Endothelial cell (in vitro differentiated cells): ENCODE results near the gene EPS8L2. TPM values are rescaled to one million over a fixed set of nuclear protein-coding genes. Genes with fewer than 3 reads are reported as not detected.

Experiments used
- DNase-seq: peaks from one replicate; pipeline ENCODE4 v3.0.0; 2021; ENCODE audit warnings: low spot score
- H3K27ac Mint-ChIP-seq: one replicate; pipeline ENCODE4 v1.8.0; 2021; ENCODE audit warnings: mixed read lengths, inconsistent platforms; ENCODE audit not compliant: unreplicated experiment
- H3K27me3 Mint-ChIP-seq: one replicate; pipeline ENCODE4 v1.8.0; 2021; ENCODE audit warnings: mild to moderate bottlenecking, moderate library complexity, mixed read lengths, inconsistent platforms; ENCODE audit not compliant: unreplicated experiment
- H3K36me3 Mint-ChIP-seq: one replicate; pipeline ENCODE4 v1.8.0; 2021; ENCODE audit warnings: mild to moderate bottlenecking, low read depth, mixed read lengths, inconsistent platforms; ENCODE audit not compliant: unreplicated experiment
- H3K4me1 Mint-ChIP-seq: one replicate; pipeline ENCODE4 v1.8.0; 2021; ENCODE audit warnings: mild to moderate bottlenecking, mixed read lengths, inconsistent platforms; ENCODE audit not compliant: unreplicated experiment
- H3K4me3 Mint-ChIP-seq: one replicate; pipeline ENCODE4 v1.8.0; 2021; ENCODE audit warnings: mild to moderate bottlenecking, mixed read lengths, inconsistent platforms; ENCODE audit not compliant: unreplicated experiment
- H3K9me3 Mint-ChIP-seq: one replicate; pipeline ENCODE4 v1.8.0; 2021; ENCODE audit warnings: mixed read lengths, inconsistent platforms; ENCODE audit not compliant: unreplicated experiment
- total RNA-seq: library from RNA; stranded (reverse); fragmentation: NEBNext Ultra II Directional; extraction: Animal tissue kit (Norgen Biotek cat#: 25700); gene quantifications from one replicate; pipeline ENCODE4 v1.2.1, GENCODE V29; 2021; ENCODE audit not compliant: unreplicated experiment
- TF ChIP-seq, protein P1 (sequence below): fragments of 200-600 bp; sonication (generic); IDR thresholded peaks from one replicate; pipeline ENCODE4 v1.5.0; 2021; ENCODE audit warnings: antibody characterized with exemption; ENCODE audit not compliant: unreplicated experiment

Gene EPS8L2
- total RNA-seq, 1 donor from 2014 or later = 8.0 TPM

DNA sequence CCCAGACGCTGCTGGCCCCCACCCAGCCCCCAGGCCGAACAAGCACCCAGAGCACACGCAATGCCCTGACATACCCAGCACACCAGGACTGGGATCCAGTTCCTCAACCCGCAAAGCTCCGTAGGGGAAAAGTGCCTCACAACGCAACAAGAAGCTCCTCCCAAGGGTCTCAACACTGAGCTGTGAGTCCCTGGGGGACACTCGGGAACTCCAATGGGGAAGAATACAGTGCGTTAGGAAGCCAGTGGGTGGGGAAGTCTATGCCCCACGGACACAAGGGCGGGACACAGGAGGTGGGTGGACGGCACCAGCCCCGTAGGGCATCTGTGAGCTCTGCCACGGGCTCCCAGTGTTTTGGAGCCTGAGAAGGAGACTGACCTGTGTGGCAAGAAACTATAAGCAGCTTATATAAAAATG lies 12.6 kb upstream of the EPS8L2 start:
- Mint-ChIP-seq H3K27ac (peak overlapping the region; percentile 81), H3K4me1 (peaks cover 60% of the 10 kb centered on the region), H3K27me3 (peaks cover 15% of the 10 kb centered on the region), H3K4me3 (peak overlapping the region; percentile 89), H3K9me3 (no peaks in the 10 kb centered on the region), H3K36me3 (peaks cover 20% of the 10 kb centered on the region)
- no peak for DNase-seq
- TF ChIP-seq, protein P1, sequence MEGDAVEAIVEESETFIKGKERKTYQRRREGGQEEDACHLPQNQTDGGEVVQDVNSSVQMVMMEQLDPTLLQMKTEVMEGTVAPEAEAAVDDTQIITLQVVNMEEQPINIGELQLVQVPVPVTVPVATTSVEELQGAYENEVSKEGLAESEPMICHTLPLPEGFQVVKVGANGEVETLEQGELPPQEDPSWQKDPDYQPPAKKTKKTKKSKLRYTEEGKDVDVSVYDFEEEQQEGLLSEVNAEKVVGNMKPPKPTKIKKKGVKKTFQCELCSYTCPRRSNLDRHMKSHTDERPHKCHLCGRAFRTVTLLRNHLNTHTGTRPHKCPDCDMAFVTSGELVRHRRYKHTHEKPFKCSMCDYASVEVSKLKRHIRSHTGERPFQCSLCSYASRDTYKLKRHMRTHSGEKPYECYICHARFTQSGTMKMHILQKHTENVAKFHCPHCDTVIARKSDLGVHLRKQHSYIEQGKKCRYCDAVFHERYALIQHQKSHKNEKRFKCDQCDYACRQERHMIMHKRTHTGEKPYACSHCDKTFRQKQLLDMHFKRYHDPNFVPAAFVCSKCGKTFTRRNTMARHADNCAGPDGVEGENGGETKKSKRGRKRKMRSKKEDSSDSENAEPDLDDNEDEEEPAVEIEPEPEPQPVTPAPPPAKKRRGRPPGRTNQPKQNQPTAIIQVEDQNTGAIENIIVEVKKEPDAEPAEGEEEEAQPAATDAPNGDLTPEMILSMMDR = no peak

DNA sequence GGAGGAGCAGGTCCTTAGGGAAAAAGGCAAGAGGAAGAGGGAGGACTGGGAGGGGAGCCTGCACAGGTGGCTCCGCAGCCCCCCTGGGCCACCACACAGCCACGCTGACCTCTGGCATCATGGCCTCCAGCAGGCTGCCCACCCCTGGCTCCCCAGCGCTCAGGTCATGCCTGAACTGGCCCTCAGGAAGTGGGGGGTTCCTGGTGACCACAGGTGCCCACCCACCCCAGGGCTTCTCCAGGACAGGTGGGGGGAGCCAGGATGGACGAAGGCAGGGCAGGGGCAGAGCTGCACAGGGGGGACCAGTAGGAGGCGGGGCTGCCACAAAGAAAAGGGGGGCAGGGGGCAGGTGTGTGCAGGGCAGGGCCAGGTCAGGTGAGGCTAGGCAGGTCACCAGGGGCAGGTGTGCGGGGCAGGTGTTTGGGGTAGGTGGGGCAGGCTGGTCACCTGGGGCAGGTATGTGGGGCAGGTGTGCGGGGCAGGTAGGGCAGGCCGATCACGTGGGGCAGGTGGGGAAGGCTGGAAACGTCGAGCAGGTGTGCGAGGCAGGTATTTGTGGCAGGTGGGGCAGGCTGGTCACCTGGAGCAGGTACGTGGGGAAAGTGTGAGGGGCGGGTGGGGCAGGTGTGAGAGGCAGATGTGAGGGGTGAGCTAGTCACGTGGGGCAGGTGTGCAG lies 12.0 kb upstream of the EPS8L2 start:
- DNase-seq = no peak
- Mint-ChIP-seq H3K4me1 (peaks cover 60% of the 10 kb centered on the region), H3K36me3 (peaks cover 20% of the 10 kb centered on the region), H3K27me3 (peaks cover 15% of the 10 kb centered on the region), H3K4me3 (peak overlapping the region; percentile 89), H3K9me3 (no peaks in the 10 kb centered on the region), H3K27ac (peak overlapping the region; percentile 81)
- TF ChIP-seq, protein P1 = no peak

DNA sequence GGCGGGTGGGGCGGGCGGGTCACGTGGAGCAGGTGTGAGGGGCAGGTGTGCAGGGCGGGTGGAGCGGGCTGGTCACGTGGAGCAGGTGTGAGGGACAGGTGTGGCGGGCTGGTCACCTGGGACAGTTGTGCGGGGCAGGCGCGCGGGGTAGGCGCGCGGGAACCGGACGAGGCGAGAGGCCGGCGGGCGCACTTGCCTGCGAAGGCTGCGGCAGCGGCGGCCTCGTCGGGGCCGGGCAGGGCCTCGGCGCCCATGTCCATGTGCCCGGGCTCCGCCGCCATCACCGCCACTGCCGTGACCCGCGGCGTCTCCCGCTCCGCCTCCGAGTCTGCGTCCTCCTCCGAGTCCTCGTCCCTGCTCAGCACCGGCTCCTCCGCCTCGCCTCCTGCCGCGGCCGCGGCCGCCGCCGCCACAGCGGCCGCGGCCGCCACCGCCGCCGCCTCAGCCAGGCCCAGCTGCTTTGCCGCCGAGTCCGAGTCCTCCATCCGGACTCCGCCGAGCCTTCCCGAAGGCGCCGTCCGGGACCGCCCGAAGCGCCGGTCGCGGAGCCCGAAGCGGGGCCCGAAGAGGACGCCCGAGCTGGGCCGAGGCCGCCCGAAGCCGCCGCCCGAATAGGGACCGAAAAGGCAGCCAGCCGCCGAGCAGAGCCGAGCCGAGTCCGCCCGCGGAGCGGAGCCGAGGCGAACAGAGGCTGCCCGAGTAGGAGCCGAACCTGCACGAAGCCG lies 11.3 kb upstream of the EPS8L2 start, which contains the start of gene DEAF1:
TSS of gene DEAF1 (minus strand) at position 660 of the 725 bp plus-strand sequence. CDS start at position 485, 175 bp downstream.
- peak within 1 kb of the TSS; percentile 90 for H3K4me3 Mint-ChIP-seq
- H3K4me1 Mint-ChIP-seq = peaks cover 57% of the 10 kb centered on the region
- H3K36me3 Mint-ChIP-seq = peaks cover 20% of the 10 kb centered on the region
- no peaks in the 10 kb centered on the region for H3K9me3 Mint-ChIP-seq
- H3K27ac Mint-ChIP-seq = peak within 1 kb of the TSS; percentile 87
- peak; percentile 100 for DNase-seq
- H3K27me3 Mint-ChIP-seq = peaks cover 13% of the 10 kb centered on the region
- TF ChIP-seq, protein P1 = no peak

DNA sequence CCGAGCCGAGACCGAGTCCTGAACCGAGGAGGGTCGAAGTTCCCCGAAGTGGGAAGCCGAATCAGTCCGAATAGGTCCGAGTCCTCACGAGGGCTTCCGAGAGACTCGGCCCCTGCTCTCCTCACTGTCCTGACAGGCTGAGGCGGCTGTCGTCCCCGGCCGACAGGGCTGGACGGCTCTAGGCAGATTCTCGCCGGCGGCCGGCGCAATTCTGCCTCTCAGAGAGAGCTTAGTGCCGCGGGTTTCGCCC lies 10.8 kb upstream of the EPS8L2 start:
- Mint-ChIP-seq H3K36me3 (peaks cover 20% of the 10 kb centered on the region), H3K9me3 (no peaks in the 10 kb centered on the region), H3K27ac (peak overlapping the region; percentile 87), H3K4me1 (peaks cover 55% of the 10 kb centered on the region), H3K4me3 (peak overlapping the region; percentile 86), H3K27me3 (peaks cover 13% of the 10 kb centered on the region)
- TF ChIP-seq, protein P1 = no peak
- DNase-seq = no peak
